ENCODE data around the gene ZNF337.
"Not testable (repeated sequence)": the region's sequence is repeated elsewhere in the genome, so short reads cannot be mapped to it uniquely, and the experiment has no call there.

Gene ZNF337

DNA sequence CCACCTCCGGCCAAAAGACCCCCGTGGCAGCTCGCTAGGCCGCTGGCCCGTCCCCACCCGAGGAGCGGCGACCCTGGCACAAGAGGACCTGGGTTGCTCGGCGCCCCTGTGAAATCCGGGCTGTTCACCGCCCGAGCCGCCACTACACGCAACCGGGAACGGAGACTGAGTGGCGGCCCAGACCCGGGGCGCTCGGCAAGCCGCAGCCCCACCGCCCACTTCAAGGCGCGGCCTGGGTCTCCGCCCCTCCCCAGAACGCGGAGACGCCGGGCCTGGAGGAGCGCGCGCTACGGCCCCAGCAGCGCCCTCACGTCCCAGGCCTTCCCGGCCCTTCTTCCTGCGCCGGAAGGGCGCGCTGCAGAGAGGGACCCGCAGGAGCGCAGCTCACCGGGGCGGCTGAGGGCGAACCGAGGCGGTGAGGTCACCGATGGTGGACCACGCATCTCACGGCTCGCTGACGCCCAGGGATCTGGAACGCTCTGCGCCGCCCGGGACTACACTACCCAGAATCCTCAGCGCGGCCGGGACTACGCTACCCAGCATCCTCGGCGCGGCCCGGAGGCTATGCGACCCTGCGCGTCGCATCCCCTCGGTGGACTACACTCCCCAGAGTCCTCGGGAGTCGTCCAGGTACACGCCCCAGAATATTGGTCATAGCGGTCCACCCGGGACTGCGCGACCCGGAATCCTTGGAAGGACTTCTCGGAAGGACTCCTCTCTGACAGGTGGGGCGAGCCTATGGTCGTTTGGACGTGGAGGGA lies at the start of gene ZNF337:
Gene ZNF337 (minus strand): TSS at position 483 of the 761 bp plus-strand sequence. CDS start 10,436 bp downstream, outside the sequence.
- ATAC-seq (replicated peaks) (peak; percentile 97 to 99), DNase-seq (peak; percentile 94)
- peaks cover 14% of the 10 kb centered on the region in 2 donors for H3K36me3 Mint-ChIP-seq
- H3K9me3 Mint-ChIP-seq: peaks cover 0 to 11% of the 10 kb centered on the region in 2 donors
- H3K27me3 Mint-ChIP-seq: no peaks in the 10 kb centered on the region
- peak within 1 kb of the TSS; percentile 97 for H3K4me3 Mint-ChIP-seq
- H3K4me1 Mint-ChIP-seq: peaks cover 10 to 43% of the 10 kb centered on the region in 2 donors
- H3K27ac Mint-ChIP-seq: peak within 1 kb of the TSS; percentile 97

GRCh38 chr20:25745738-25746137 lies 49.1 kb upstream of the ZNF337 start:
- peaks cover 3 to 5% of the 10 kb centered on the region in 2 donors for H3K4me1 Mint-ChIP-seq
- H3K36me3 Mint-ChIP-seq: peaks cover 0 to 2% of the 10 kb centered on the region in 2 donors
- no peak for DNase-seq
- H3K27me3 Mint-ChIP-seq: no peaks in the 10 kb centered on the region
- no peak overlapping the region for H3K4me3 Mint-ChIP-seq
- no peak for ATAC-seq (replicated peaks)
- no peak overlapping the region for H3K27ac Mint-ChIP-seq
- no peaks in the 10 kb centered on the region for H3K9me3 Mint-ChIP-seq

DNA sequence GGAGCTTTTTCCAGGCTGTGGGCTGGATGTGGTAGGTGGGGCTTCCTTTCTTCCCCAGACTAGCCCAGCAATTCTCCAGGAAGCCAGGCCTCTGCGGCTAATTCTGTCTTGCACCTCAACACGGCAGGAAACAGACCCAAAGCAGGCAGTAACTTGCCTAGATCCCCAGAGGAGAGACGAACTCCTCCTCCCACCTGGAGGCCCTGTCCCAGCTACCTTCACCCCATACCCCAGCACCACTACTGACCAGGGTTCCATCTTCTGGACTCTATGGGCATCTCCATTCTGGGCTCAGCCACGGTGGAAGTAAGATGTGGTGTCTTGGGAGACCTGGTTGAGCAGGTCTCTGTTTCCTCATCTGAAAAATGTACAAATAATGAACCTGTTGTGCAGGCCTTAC lies 48.4 kb upstream of the ZNF337 start:
- Mint-ChIP-seq H3K36me3 (peaks cover 0 to 2% of the 10 kb centered on the region in 2 donors), H3K4me1 (no peaks in the 10 kb centered on the region), H3K27ac (no peak overlapping the region), H3K4me3 (no peak overlapping the region), H3K9me3 (no peaks in the 10 kb centered on the region), H3K27me3 (no peaks in the 10 kb centered on the region)
- no peak for DNase-seq
- ATAC-seq (replicated peaks): no peak

GRCh38 chr20:25744261-25744660 lies 47.6 kb upstream of the ZNF337 start:
- Mint-ChIP-seq H3K9me3 (no peaks in the 10 kb centered on the region), H3K27ac (no peak overlapping the region), H3K4me3 (no peak overlapping the region), H3K4me1 (no peaks in the 10 kb centered on the region), H3K27me3 (no peaks in the 10 kb centered on the region), H3K36me3 (peaks cover 0 to 2% of the 10 kb centered on the region in 2 donors)
- ATAC-seq (replicated peaks) (no peak), DNase-seq (no peak)

- Mint-ChIP-seq H3K27me3 (no peaks in the 10 kb centered on the region), H3K4me1 (no peaks in the 10 kb centered on the region), H3K27ac (no peak overlapping the region), H3K9me3 (no peaks in the 10 kb centered on the region), H3K4me3 (no peak overlapping the region), H3K36me3 (peaks cover 0 to 2% of the 10 kb centered on the region in 2 donors)
- DNase-seq: no peak
- no peak for ATAC-seq (replicated peaks)
These were observed 44.4 kb upstream of the ZNF337 start for GRCh38 chr20:25741088-25741487.

DNA sequence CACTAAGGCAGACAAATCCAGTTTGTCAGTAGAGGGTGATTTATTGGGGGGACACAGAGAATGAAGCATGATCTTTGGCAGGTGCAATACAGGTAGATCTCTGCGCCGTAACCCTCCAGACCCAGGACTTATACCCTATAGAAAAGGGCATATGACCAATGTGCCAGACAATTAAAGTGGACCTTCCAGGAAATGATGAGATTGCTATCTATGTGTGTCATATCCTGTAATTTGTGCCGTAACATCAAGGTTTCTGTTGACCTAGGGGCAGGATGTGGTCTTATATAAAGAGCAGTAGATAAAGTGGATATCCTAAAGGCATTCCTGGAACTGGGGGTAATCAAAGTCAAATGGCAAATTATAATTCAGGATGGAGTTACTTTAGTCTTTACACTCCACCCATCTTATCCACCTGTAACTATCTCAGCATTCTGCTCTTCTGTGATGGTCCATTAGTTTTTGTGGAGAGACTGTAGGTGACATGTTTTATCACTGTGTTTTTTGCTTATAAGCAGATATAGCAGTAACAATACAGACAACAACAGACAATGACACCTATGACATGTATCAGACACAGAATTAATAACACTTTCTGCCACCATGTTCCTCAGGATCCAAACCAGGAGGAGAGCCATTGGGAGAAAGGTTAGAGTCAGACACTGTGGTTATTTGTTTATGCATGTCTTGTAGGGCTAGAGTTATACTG lies 43.1 kb upstream of the ZNF337 start:
- no peak for DNase-seq
- H3K4me1 Mint-ChIP-seq: no peaks in the 10 kb centered on the region
- H3K36me3 Mint-ChIP-seq: peaks cover 0 to under 1% of the 10 kb centered on the region in 2 donors
- no peaks in the 10 kb centered on the region for H3K27me3 Mint-ChIP-seq
- H3K9me3 Mint-ChIP-seq: no peaks in the 10 kb centered on the region
- no peak for ATAC-seq (replicated peaks)
- no peak overlapping the region for H3K27ac Mint-ChIP-seq
- H3K4me3 Mint-ChIP-seq: no peak overlapping the region

DNA sequence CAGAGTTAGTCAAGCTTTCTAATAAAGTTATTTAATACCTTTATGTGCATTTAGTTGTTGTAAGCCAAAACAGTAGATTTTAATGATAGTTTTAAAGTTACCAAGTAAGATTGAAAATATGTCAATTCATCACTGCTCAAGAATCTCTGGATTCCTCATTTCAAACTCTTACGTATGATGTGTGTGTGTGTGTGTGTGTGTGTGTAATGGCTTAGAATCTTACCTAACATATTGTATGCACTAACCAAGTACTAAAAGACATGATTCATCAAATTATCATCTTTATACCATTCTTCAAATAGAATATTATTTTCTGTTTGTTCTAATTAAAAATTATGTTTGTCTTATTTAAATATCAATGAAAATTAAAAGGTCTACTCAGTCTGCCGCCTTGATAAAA lies 41.5 kb upstream of the ZNF337 start:
- ATAC-seq (replicated peaks): no peak

GRCh38 chr20:25733903-25734302 lies 37.2 kb upstream of the ZNF337 start:
- DNase-seq: no peak
- no peaks in the 10 kb centered on the region for H3K27me3 Mint-ChIP-seq
- H3K4me3 Mint-ChIP-seq: no peak overlapping the region
- H3K4me1 Mint-ChIP-seq: no peaks in the 10 kb centered on the region
- no peak for ATAC-seq (replicated peaks)
- H3K9me3 Mint-ChIP-seq: no peaks in the 10 kb centered on the region
- H3K27ac Mint-ChIP-seq: no peak overlapping the region
- peaks cover 0 to 6% of the 10 kb centered on the region in 2 donors for H3K36me3 Mint-ChIP-seq

More for the DNA sequence above, 41.5 kb upstream of the ZNF337 start:
- Mint-ChIP-seq H3K9me3 (no peaks in the 10 kb centered on the region), H3K27me3 (no peaks in the 10 kb centered on the region), H3K4me3 (no peak overlapping the region), H3K36me3 (peaks cover 0 to 4% of the 10 kb centered on the region in 2 donors), H3K27ac (no peak overlapping the region), H3K4me1 (no peaks in the 10 kb centered on the region)
- no peak for DNase-seq

- ATAC-seq (replicated peaks): no peak
- no peak overlapping the region for H3K4me3 Mint-ChIP-seq
- H3K36me3 Mint-ChIP-seq: peaks cover 17 to 22% of the 10 kb centered on the region in 2 donors
- no peak overlapping the region for H3K27ac Mint-ChIP-seq
- no peaks in the 10 kb centered on the region for H3K27me3 Mint-ChIP-seq
- DNase-seq: no peak
- peaks cover 6 to 9% of the 10 kb centered on the region in 2 donors for H3K9me3 Mint-ChIP-seq
- H3K4me1 Mint-ChIP-seq: no peaks in the 10 kb centered on the region
These were observed 34.2 kb upstream of the ZNF337 start for GRCh38 chr20:25730862-25731261.

DNA sequence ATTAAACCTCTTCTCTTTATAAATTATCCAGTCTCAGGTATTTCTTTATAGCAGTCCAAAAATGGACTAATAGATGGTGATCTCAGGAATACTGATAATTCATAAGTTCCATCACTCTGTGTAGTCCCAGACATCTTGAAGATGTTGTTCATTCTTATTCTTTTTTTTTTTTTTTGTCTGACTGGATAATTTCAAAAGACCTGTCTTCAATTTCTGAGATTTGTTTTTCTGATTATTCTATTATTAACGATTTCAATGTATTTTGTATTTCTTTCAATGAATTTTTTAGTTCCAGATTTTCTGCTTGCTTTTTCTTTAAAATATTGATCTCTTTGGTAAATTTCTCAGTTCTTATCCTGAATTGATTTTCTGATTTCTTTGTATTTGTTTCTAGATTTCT lies 29.7 kb upstream of the ZNF337 start:
- no peak overlapping the region for H3K4me3 Mint-ChIP-seq
- ATAC-seq (replicated peaks): no peak
- H3K27ac Mint-ChIP-seq: no peak overlapping the region
- peaks cover 16 to 33% of the 10 kb centered on the region in 2 donors for H3K9me3 Mint-ChIP-seq
- H3K27me3 Mint-ChIP-seq: no peaks in the 10 kb centered on the region
- H3K4me1 Mint-ChIP-seq: no peaks in the 10 kb centered on the region
- no peak for DNase-seq
- H3K36me3 Mint-ChIP-seq: peaks cover 22 to 43% of the 10 kb centered on the region in 2 donors

GRCh38 chr20:25725639-25726038 lies 29.0 kb upstream of the ZNF337 start:
- DNase-seq (no peak), ATAC-seq (replicated peaks) (no peak)
- H3K9me3 Mint-ChIP-seq: peaks cover 16 to 33% of the 10 kb centered on the region in 2 donors
- no peak overlapping the region for H3K27ac Mint-ChIP-seq
- no peak overlapping the region for H3K4me3 Mint-ChIP-seq
- no peaks in the 10 kb centered on the region for H3K4me1 Mint-ChIP-seq
- H3K36me3 Mint-ChIP-seq: peaks cover 27 to 47% of the 10 kb centered on the region in 2 donors
- H3K27me3 Mint-ChIP-seq: no peaks in the 10 kb centered on the region

- Mint-ChIP-seq H3K27ac (no peak overlapping the region), H3K36me3 (peaks cover 34 to 56% of the 10 kb centered on the region in 2 donors), H3K4me3 (no peak overlapping the region), H3K27me3 (no peaks in the 10 kb centered on the region), H3K9me3 (peaks cover 19 to 33% of the 10 kb centered on the region in 2 donors), H3K4me1 (no peaks in the 10 kb centered on the region)
- ATAC-seq (replicated peaks): no peak
- no peak for DNase-seq
These were observed 27.3 kb upstream of the ZNF337 start for GRCh38 chr20:25723975-25724374.

GRCh38 chr20:25720285-25720684 lies 23.6 kb upstream of the ZNF337 start:
- no peak overlapping the region for H3K4me3 Mint-ChIP-seq
- peaks cover 0 to 2% of the 10 kb centered on the region in 2 donors for H3K4me1 Mint-ChIP-seq
- H3K27ac Mint-ChIP-seq: no peak overlapping the region
- H3K9me3 Mint-ChIP-seq: peaks cover 22 to 29% of the 10 kb centered on the region in 2 donors
- H3K27me3 Mint-ChIP-seq: no peaks in the 10 kb centered on the region
- DNase-seq (no peak), ATAC-seq (replicated peaks) (no peak)
- peaks cover 31 to 59% of the 10 kb centered on the region in 2 donors for H3K36me3 Mint-ChIP-seq

DNA sequence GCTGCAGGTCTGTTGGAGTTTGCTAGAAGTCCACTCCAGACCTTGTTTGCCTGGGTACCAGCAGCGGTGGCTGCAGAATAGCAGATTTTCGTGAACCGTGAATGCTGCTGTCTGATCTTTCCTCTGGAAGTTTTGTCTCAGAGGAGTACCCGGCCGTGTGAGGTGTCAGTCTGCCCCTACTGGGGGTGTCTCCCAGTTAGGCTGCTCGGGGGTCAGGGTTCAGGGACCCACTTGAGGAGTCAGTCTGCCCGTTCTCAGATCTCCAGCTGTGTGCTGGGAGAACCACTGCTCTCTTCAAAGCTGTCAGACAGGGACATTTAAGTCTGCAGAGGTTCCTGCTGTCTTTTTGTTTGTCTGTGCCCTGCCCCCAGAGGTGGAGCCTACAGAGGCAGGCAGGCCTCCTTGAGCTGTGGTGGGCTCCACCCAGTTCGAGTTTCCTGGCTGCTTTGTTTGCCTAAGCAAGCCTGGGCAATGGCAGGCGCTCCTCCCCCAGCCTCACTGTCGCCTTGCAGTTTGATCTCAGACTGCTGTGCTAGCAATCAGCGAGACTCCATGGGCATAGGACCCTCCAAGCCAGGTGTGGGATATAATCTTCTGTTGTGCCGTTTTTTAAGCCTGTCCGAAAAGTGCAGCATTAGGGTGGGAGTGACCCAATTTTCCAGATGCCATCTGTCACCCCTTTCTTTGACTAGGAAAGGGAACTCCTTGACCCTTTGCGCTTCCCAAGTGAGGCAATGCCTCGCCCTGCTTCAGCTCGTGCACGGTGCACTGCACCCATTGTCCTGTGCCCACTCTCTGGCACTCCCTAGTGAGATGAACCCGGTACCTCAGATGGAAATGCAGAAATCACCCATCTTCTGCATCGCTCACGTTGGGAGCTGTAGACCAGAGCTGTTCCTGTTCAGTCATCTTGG lies 22.5 kb upstream of the ZNF337 start:
- not testable (repeated sequence) for DNase-seq; H3K27ac Mint-ChIP-seq; H3K27me3 Mint-ChIP-seq; H3K4me1 Mint-ChIP-seq; H3K4me3 Mint-ChIP-seq; ATAC-seq (replicated peaks)
- H3K36me3 Mint-ChIP-seq: peaks cover 33 to 56% of the 10 kb centered on the region in 2 donors
- peaks cover 19 to 22% of the 10 kb centered on the region in 2 donors for H3K9me3 Mint-ChIP-seq
